Fibroblast of lung (primary cell): ENCODE measurements around the gene ARHGEF12. TPM values are rescaled to one million over a fixed set of nuclear protein-coding genes. Genes with fewer than 3 reads are reported as not detected.

Source experiments
- DNase-seq, 2 donors: peaks; one replicate each; pipeline versions ENCODE4 v3.0.0 to v3.0.0-alpha.2; 2010; ENCODE audit warnings: low read depth in 2 of 2
- H2AFZ ChIP-seq: 2 replicates; pipeline ENCODE4 v1.5.1; 2012; ENCODE audit warnings: low read length, control low read depth, inconsistent platforms
- H3K27ac ChIP-seq: 2 replicates; pipeline ENCODE4 v1.5.1; 2011; ENCODE audit warnings: low read length, control low read depth; ENCODE audit not compliant: insufficient read depth
- H3K27me3 ChIP-seq: 2 replicates; pipeline ENCODE4 v1.5.1; 2011; ENCODE audit warnings: mild to moderate bottlenecking, low read length; ENCODE audit not compliant: control insufficient read depth, insufficient read depth
- H3K36me3 ChIP-seq: 2 replicates; pipeline ENCODE4 v1.5.1; 2011; ENCODE audit warnings: low read length; ENCODE audit not compliant: control insufficient read depth, insufficient read depth
- H3K4me1 ChIP-seq: 2 replicates; pipeline ENCODE4 v1.5.1; 2011; ENCODE audit warnings: low read length; ENCODE audit not compliant: control insufficient read depth, insufficient read depth; ENCODE audit errors: extremely low read depth
- H3K4me2 ChIP-seq: 2 replicates; pipeline ENCODE4 v1.5.1; 2011; ENCODE audit warnings: low read length, control low read depth; ENCODE audit not compliant: insufficient read depth; ENCODE audit errors: extremely low read depth
- H3K4me3 ChIP-seq, 4 experiments: fragments of 200-600 bp in 1 of 4; sonication (generic) in 1 of 4; replicated peaks in 1 of 4; 2 replicates each; pipeline ENCODE4 v1.5.1; 2011 to 2016; ENCODE audit warnings: low read length in 4 of 4, low read depth in 3 of 4, mild to moderate bottlenecking in 3 of 4, control low read depth in 2 of 4, inconsistent platforms in 1 of 4, mixed read lengths in 1 of 4; ENCODE audit not compliant: insufficient read depth in 1 of 4; ENCODE audit errors: control extremely low read depth in 1 of 4
- H3K79me2 ChIP-seq: 2 replicates; pipeline ENCODE4 v1.5.1; 2012; ENCODE audit warnings: mild to moderate bottlenecking, low read length, inconsistent platforms; ENCODE audit not compliant: control insufficient read depth, insufficient read depth
- H3K9ac ChIP-seq: 2 replicates; pipeline ENCODE4 v1.5.1; 2011; ENCODE audit warnings: mild to moderate bottlenecking, low read length, control low read depth; ENCODE audit not compliant: insufficient read depth
- H3K9me3 ChIP-seq: 2 replicates; pipeline ENCODE4 v1.5.1; 2012; ENCODE audit warnings: low read depth, low read length; ENCODE audit not compliant: control insufficient read depth, insufficient read depth
- H4K20me1 ChIP-seq: 2 replicates; pipeline ENCODE4 v1.5.1; 2011; ENCODE audit warnings: low read length; ENCODE audit not compliant: control insufficient read depth, insufficient read depth; ENCODE audit errors: extremely low read depth
- EZH2 ChIP-seq: IDR thresholded peaks from 2 replicates; pipeline ENCODE4 v1.5.1; 2012; ENCODE audit warnings: low read length, control low read depth, mild to moderate bottlenecking; ENCODE audit errors: missing control alignments
- polyA minus RNA-seq: library from RNA; depleted of rRNA, polyadenylated mRNA; stranded (reverse); fragments of >200 nt; gene quantifications from 2 replicates; pipeline ENCODE4 v1.2.3, GENCODE V29; 2011; ENCODE audit warnings: low replicate concordance
- polyA plus RNA-seq, 2 donors: library from polyadenylated mRNA; depleted of rRNA in 1 of 2; stranded (reverse) in 1 of 2; unstranded in 1 of 2; fragments of >200 nt; gene quantifications; 2 replicates each; pipeline ENCODE4 v1.2.1, GENCODE V29; 2011 to 2012; ENCODE audit warnings: missing spikeins in 1 of 2
- total RNA-seq: library from RNA; depleted of rRNA; stranded (reverse); fragments of >200 nt; gene quantifications from 2 replicates; pipeline ENCODE4 v1.2.1, GENCODE V29; 2014
- TF ChIP-seq, protein P1 (sequence below), 2 donors: IDR thresholded peaks in 1 of 2; conservative IDR thresholded peaks in 1 of 2; 1 replicate in 1 of 2; 2 replicates in 1 of 2; pipeline ENCODE4 v1.5.1; 2011 to 2012; ENCODE audit warnings: low read length in 2 of 2, control low read depth in 1 of 2, inconsistent platforms in 1 of 2, low read depth in 1 of 2, mild to moderate bottlenecking in 1 of 2

The ARHGEF12 gene
- total RNA-seq (107 and 141 TPM in 2 replicates), polyA plus RNA-seq (52.7 and 63.1 TPM in 2 replicates), polyA minus RNA-seq (46.8 and 57.9 TPM in 2 replicates)
- 46.9 and 58.5 TPM in 2 replicates for polyA plus RNA-seq (2012)

DNA sequence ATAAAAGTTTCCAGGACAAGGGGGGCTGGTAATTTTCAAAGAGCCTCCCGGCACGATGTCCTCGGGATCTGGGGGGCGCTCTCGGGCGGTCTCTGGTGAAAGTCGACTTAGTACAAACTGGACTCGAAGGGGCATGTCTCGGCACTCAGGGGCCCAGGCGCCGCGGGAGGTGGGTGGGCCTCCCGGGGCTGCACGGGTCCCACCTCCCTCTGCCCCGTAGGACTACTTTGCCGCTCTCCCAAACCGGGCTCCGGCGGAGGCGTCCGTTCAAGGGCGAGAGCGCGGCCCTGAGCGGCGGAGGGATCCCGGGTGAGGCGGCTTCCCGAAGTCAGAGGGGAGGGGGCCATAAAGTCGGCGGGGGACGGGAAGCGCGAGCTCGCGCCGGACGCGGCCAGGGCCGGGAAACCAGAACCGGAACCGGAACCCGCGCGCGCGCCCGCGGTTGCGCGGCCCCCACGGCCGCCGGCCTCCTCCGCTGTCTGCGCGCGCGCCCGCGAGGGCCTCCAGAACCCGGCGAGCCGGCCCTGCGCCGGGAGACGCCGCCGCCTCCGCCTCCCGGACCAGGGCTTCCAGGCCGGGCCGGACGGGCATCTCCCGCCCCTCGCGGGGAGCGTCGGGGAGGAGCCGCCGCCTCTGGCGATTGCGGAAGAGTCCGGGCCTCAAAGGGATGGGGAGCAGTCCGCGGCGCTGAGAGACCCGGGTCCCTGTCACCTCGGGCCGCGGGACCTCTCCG is at the start of gene ARHGEF12:
Gene ARHGEF12 (plus strand): TSS at position 506 of the 733 bp plus-strand sequence. CDS start 831 bp downstream, outside the sequence.
- Histone ChIP-seq H3K4me1 (peaks cover 16% of the 10 kb centered on the region), H3K27ac (peak within 1 kb of the TSS; percentile 95), H4K20me1 (peaks cover 6% of the 10 kb centered on the region), H3K27me3 (no peaks in the 10 kb centered on the region), H3K4me2 (peak within 1 kb of the TSS; percentile 99), H3K79me2 (peaks cover 45% of the 10 kb centered on the region), H3K4me3 (peak within 1 kb of the TSS; percentile 79 to 99 (median 96)), H3K36me3 (no peaks in the 10 kb centered on the region), H3K9me3 (no peaks in the 10 kb centered on the region), H3K9ac (peak within 1 kb of the TSS; percentile 96), H2AFZ (peak within 1 kb of the TSS; percentile 38)
- TF ChIP-seq, protein P1, sequence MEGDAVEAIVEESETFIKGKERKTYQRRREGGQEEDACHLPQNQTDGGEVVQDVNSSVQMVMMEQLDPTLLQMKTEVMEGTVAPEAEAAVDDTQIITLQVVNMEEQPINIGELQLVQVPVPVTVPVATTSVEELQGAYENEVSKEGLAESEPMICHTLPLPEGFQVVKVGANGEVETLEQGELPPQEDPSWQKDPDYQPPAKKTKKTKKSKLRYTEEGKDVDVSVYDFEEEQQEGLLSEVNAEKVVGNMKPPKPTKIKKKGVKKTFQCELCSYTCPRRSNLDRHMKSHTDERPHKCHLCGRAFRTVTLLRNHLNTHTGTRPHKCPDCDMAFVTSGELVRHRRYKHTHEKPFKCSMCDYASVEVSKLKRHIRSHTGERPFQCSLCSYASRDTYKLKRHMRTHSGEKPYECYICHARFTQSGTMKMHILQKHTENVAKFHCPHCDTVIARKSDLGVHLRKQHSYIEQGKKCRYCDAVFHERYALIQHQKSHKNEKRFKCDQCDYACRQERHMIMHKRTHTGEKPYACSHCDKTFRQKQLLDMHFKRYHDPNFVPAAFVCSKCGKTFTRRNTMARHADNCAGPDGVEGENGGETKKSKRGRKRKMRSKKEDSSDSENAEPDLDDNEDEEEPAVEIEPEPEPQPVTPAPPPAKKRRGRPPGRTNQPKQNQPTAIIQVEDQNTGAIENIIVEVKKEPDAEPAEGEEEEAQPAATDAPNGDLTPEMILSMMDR (conservative IDR thresholded peaks at IDR 0.05 in 1 of 2, IDR thresholded peaks at IDR 0.05 in 1 of 2; ENCODE audit: low read depth in 1 of 2, low read length in 2 of 2) = peak; percentile 29 to 54
- TF ChIP-seq EZH2 = no peak
- peak; percentile 99 for DNase-seq

DNA sequence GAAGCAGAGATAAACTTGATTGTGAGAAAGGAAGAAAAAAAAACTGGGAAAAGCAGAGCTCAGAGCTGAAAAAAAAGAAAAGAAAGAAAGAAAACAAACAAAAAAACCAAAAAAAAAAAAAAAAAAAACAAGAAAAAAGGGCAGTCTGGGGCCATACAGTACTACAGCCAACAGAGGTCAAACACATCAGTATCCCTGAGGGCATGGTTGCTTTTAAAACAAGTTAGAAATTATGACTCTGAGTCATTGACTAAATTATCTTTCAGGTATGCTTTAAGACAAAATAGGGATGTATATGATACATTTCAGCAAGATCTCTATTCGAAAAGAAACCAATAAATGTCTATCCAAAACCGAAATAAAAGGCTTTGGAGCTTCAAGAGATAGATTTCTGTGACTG is 48.2 kb upstream of the ARHGEF12 start:
- Histone ChIP-seq H3K27ac (no peak overlapping the region), H3K4me1 (no peaks in the 10 kb centered on the region), H2AFZ (no peak overlapping the region), H3K79me2 (no peaks in the 10 kb centered on the region), H3K9ac (no peak overlapping the region), H4K20me1 (no peaks in the 10 kb centered on the region), H3K27me3 (peaks cover 16% of the 10 kb centered on the region), H3K36me3 (no peaks in the 10 kb centered on the region), H3K4me2 (no peak overlapping the region), H3K4me3 (no peak overlapping the region), H3K9me3 (no peaks in the 10 kb centered on the region)
- no peak for DNase-seq
- no peak for TF ChIP-seq EZH2
- TF ChIP-seq, protein P1 (conservative IDR thresholded peaks at IDR 0.05 in 1 of 2, IDR thresholded peaks at IDR 0.05 in 1 of 2; ENCODE audit: low read depth in 1 of 2, low read length in 2 of 2) = no peak

DNA sequence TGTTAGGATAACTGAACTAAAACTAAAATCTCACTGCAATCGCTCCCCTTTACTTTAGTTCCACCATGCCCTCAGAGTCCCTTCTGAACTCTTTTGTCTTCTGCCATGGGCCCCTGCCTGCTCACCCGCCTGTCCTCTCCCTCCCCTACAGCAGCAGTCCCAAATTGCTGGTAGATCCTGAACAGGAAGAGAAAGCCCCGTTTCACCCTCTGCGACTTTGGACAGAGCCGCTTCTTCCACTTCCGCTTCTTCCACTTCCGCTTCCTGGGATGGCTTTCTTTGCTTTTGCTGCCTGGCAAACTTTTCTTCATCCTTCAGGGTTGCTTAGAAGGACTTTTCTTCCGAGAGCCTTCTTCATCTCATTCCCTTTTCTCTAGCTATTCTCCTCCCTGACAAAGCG is 46.8 kb upstream of the ARHGEF12 start:
- H3K9me3 ChIP-seq = no peaks in the 10 kb centered on the region
- DNase-seq = no peak
- no peak overlapping the region for H3K9ac ChIP-seq
- no peaks in the 10 kb centered on the region for H3K36me3 ChIP-seq
- H3K27ac ChIP-seq = no peak overlapping the region
- H3K4me3 ChIP-seq = no peak overlapping the region
- no peaks in the 10 kb centered on the region for H3K4me1 ChIP-seq
- H2AFZ ChIP-seq = no peak overlapping the region
- no peaks in the 10 kb centered on the region for H4K20me1 ChIP-seq
- no peaks in the 10 kb centered on the region for H3K79me2 ChIP-seq
- TF ChIP-seq, protein P1 (conservative IDR thresholded peaks at IDR 0.05 in 1 of 2, IDR thresholded peaks at IDR 0.05 in 1 of 2; ENCODE audit: low read depth in 1 of 2, low read length in 2 of 2) = no peak
- H3K27me3 ChIP-seq = peaks cover 20% of the 10 kb centered on the region
- H3K4me2 ChIP-seq = no peak overlapping the region
